ENCODE measurements around the gene GALNT1.

Gene GALNT1

DNA sequence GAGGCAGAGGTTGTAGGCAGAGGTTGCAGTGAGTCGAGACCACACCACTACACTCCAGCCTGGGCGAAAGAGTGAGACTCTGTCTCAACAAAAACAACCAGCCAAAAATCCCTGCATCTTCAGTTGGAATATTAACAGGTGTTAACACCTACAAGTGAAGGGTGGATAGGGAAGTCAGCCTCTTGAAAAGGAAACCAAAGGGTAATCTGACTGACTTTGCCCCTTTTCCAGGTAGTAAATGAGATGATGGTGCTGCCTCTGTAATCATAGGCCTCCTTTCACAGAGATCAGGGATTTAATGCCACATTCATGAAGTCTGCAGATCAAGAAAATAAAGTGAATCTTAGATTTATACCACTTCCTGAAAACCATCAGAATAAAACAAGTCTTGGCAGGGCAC, 133.6 kb downstream of the GALNT1 start:
- DNase-seq (ENCODE audit: low spot score): no peak
- Histone ChIP-seq H3K9me3 (ENCODE audit: severe bottlenecking) (no peaks in the 10 kb centered on the region), H3K27ac (ENCODE audit: poor library complexity, severe bottlenecking) (no peak overlapping the region), H3K27me3 (ENCODE audit: insufficient read depth, poor library complexity, severe bottlenecking) (no peaks in the 10 kb centered on the region), H3K4me3 (ENCODE audit: severe bottlenecking) (no peak overlapping the region), H3K4me1 (ENCODE audit: insufficient read depth, poor library complexity, severe bottlenecking) (no peaks in the 10 kb centered on the region), H3K36me3 (ENCODE audit: low read depth) (peaks cover 17% of the 10 kb centered on the region)
- TF ChIP-seq, protein P1, sequence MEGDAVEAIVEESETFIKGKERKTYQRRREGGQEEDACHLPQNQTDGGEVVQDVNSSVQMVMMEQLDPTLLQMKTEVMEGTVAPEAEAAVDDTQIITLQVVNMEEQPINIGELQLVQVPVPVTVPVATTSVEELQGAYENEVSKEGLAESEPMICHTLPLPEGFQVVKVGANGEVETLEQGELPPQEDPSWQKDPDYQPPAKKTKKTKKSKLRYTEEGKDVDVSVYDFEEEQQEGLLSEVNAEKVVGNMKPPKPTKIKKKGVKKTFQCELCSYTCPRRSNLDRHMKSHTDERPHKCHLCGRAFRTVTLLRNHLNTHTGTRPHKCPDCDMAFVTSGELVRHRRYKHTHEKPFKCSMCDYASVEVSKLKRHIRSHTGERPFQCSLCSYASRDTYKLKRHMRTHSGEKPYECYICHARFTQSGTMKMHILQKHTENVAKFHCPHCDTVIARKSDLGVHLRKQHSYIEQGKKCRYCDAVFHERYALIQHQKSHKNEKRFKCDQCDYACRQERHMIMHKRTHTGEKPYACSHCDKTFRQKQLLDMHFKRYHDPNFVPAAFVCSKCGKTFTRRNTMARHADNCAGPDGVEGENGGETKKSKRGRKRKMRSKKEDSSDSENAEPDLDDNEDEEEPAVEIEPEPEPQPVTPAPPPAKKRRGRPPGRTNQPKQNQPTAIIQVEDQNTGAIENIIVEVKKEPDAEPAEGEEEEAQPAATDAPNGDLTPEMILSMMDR (IDR thresholded peaks at IDR 0.05; ENCODE audit: poor library complexity, severe bottlenecking): no peak
- no peak for ATAC-seq (ENCODE audit: low read depth)

DNA sequence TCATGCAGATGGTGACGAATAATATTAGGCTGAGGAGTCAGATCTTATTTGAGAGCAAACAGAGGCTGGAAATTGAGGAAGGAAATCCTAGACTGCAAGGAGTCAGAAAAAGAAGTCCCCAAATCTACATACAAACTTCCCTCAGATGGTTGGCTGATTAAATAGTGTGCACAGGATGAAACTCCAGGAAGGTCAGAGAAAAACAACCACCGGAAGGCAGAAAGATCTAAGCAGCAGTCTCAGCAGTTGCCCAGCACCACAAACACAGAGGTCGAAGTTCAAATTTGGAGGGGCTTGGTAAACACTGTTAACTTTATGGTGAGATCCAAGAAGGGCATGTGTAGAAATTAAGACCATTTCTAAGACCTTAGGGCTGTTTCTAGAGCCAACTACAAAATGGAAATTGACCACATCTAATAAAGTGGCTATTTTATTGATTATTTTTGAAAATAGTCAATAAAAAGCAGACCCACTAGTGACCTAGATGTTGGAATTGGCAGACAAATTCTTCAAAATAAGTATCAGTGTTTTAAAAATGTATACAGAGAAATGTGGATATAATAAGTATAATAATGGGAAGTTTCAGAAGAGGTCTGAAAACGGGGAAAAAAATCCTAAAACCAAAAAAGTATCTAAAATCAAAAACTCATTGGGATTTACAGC, 134.8 kb downstream of the GALNT1 start:
- H3K4me1 ChIP-seq (ENCODE audit: insufficient read depth, poor library complexity, severe bottlenecking): no peaks in the 10 kb centered on the region
- H3K36me3 ChIP-seq (ENCODE audit: low read depth): 0 out of 2 replicates have a peak, but pooled peaks cover 9% of the 10 kb centered on the region
- no peak for ATAC-seq (ENCODE audit: low read depth)
- TF ChIP-seq, protein P1 (IDR thresholded peaks at IDR 0.05; ENCODE audit: poor library complexity, severe bottlenecking): no peak
- no peaks in the 10 kb centered on the region for H3K27me3 ChIP-seq (ENCODE audit: insufficient read depth, poor library complexity, severe bottlenecking)
- no peak for DNase-seq (ENCODE audit: low spot score)
- no peak overlapping the region for H3K27ac ChIP-seq (ENCODE audit: poor library complexity, severe bottlenecking)
- H3K4me3 ChIP-seq (ENCODE audit: severe bottlenecking): no peak overlapping the region
- no peaks in the 10 kb centered on the region for H3K9me3 ChIP-seq (ENCODE audit: severe bottlenecking)

DNA sequence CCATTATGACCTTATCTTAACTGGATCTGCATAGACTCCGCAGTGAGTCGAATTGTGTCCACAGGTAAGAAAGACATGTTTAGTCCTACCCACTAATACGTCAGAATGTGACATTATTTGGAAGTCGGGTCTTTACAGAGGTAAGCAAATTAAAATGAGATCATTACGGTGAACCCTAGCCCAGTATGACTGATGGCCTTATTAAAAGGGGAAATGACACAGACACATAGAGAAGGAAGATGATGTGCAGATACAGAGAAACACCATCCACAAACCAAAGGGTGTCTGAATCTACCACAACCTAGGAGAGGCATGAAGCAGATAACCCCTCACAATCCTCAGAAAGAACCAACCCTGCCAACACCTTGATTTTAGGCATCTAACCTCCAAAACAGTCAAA, 135.6 kb downstream of the GALNT1 start:
- DNase-seq (ENCODE audit: low spot score) (no peak), ATAC-seq (ENCODE audit: low read depth) (no peak)
- Histone ChIP-seq H3K27ac (ENCODE audit: poor library complexity, severe bottlenecking) (no peak overlapping the region), H3K9me3 (ENCODE audit: severe bottlenecking) (no peaks in the 10 kb centered on the region), H3K27me3 (ENCODE audit: insufficient read depth, poor library complexity, severe bottlenecking) (no peaks in the 10 kb centered on the region), H3K4me3 (ENCODE audit: severe bottlenecking) (no peak overlapping the region), H3K36me3 (ENCODE audit: low read depth) (0 out of 2 replicates have a peak, but pooled peaks cover 4% of the 10 kb centered on the region), H3K4me1 (ENCODE audit: insufficient read depth, poor library complexity, severe bottlenecking) (no peaks in the 10 kb centered on the region)
- TF ChIP-seq, protein P1 (IDR thresholded peaks at IDR 0.05; ENCODE audit: poor library complexity, severe bottlenecking): no peak

DNA sequence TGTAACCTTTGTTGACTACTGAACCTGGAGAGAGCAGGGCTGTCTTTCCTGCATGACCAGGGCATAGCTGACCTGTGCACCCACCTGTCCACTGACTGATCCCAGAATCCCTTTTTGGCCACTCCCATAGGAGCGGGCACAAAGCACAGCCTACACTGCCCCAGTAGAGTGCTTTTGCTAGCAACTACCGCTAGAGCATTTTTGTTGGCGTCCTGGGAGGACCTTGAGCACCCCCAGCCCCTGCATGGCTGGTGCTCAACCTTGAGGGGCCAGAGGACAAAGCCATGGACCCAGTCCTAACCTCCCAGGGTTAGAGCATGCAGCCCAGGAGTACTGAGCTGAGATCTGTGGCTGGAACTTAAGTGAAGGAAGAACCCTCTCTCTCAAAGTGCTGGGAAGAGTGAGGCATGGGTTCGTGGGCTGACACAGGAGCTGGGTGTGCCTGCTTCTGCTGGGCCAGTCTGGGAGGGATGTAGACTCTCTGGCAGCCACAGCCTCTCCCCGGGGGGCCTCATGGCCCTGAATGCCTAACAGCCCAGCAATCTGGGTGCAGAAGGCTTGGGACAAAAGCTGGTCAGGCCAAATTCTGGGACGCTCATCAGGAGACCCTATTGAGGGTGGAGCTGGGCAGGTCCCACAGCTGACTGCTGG, 140.0 kb downstream of the GALNT1 start:
- DNase-seq (ENCODE audit: low spot score) (no peak), ATAC-seq (ENCODE audit: low read depth) (no peak)
- Histone ChIP-seq H3K27ac (ENCODE audit: poor library complexity, severe bottlenecking) (no peak overlapping the region), H3K4me1 (ENCODE audit: insufficient read depth, poor library complexity, severe bottlenecking) (no peaks in the 10 kb centered on the region), H3K27me3 (ENCODE audit: insufficient read depth, poor library complexity, severe bottlenecking) (peaks cover 10% of the 10 kb centered on the region), H3K36me3 (ENCODE audit: low read depth) (no peaks in the 10 kb centered on the region), H3K4me3 (ENCODE audit: severe bottlenecking) (no peak overlapping the region), H3K9me3 (ENCODE audit: severe bottlenecking) (no peaks in the 10 kb centered on the region)
- TF ChIP-seq, protein P1 (IDR thresholded peaks at IDR 0.05; ENCODE audit: poor library complexity, severe bottlenecking): no peak

DNA sequence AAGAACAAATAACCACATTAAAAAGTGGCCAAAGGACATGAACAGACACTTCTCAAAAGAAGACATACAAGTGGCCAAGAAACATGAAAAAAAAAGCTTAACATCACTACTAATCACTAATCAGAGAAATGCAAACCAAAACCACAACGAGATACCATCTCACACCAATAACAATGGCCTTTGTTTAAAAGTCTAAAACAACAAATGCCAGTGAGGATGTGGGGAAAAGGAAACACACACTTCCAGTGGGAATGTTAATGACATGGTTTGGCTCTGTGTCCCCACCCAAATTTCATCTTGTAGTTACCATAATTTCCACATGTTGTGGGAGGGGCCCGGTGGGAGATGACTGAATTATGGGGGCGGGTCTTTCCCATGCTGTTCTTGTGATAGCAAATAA, 147.1 kb downstream of the GALNT1 start:
- Histone ChIP-seq H3K27ac (ENCODE audit: poor library complexity, severe bottlenecking) (no peak overlapping the region), H3K4me3 (ENCODE audit: severe bottlenecking) (no peak overlapping the region), H3K36me3 (ENCODE audit: low read depth) (no peaks in the 10 kb centered on the region), H3K27me3 (ENCODE audit: insufficient read depth, poor library complexity, severe bottlenecking) (peaks cover 10% of the 10 kb centered on the region), H3K4me1 (ENCODE audit: insufficient read depth, poor library complexity, severe bottlenecking) (no peaks in the 10 kb centered on the region), H3K9me3 (ENCODE audit: severe bottlenecking) (no peaks in the 10 kb centered on the region)
- ATAC-seq (ENCODE audit: low read depth) (no peak), DNase-seq (ENCODE audit: low spot score) (no peak)
- TF ChIP-seq, protein P1 (IDR thresholded peaks at IDR 0.05; ENCODE audit: poor library complexity, severe bottlenecking): no peak

Data from RWPE2 (cell line).